ENCODE measurements around the gene GNG3. TPM values are rescaled to one million over a fixed set of nuclear protein-coding genes. Genes with fewer than 3 reads are reported as not detected.

GNG3 gene
- total and polyA plus RNA-seq, 2 of the 8 experiments (the other 6 are each of a cell fraction or from before 2014, with no cell fraction given): 4.9 to 12.1 TPM

GRCh38 chr11:62694455-62695167 is 12.9 kb upstream of the GNG3 start:
- H3K79me2 ChIP-seq (ENCODE audit: control insufficient read depth in 1 of 2, insufficient read depth in 2 of 2, low read length in 2 of 2): no peaks in the 10 kb centered on the region
- H2BK12ac ChIP-seq (ENCODE audit: low read depth, low read length): no peak overlapping the region
- H3K4me3 ChIP-seq (ENCODE audit: extremely low read depth in 1 of 4, insufficient read depth in 2 of 4, low read depth in 3 of 4, low read length in 4 of 4): no peak overlapping the region
- peak overlapping the region; percentile 81; the same call in 1 of the 2 replicates for H4K8ac ChIP-seq (ENCODE audit: extremely low read depth, insufficient read depth, low read length)
- H3K4me2 ChIP-seq (ENCODE audit: insufficient read depth in 1 of 2, low read depth in 2 of 2, low read length in 2 of 2): no peak overlapping the region
- H4K91ac ChIP-seq (replicated peaks; ENCODE audit: insufficient read length, low read length): no peak overlapping the region
- H3K9me3 ChIP-seq (ENCODE audit: insufficient read depth in 2 of 2, low read depth in 1 of 2, low read length in 1 of 2): no peaks in the 10 kb centered on the region
- H4K20me1 ChIP-seq (replicated peaks in 1 of 2; ENCODE audit: control insufficient read depth in 1 of 2, insufficient read depth in 2 of 2, low read length in 2 of 2): peaks cover 0 to 6% of the 10 kb centered on the region in 2 experiments
- no peaks in the 10 kb centered on the region for H3K79me1 ChIP-seq (ENCODE audit: low read depth, low read length)
- no peak overlapping the region for H2BK20ac ChIP-seq (ENCODE audit: low read length)
- no peak overlapping the region for H3K23ac ChIP-seq (ENCODE audit: insufficient read length)
- no peak overlapping the region for H2AFZ ChIP-seq (ENCODE audit: low read length)
- H3K27me3 ChIP-seq (replicated peaks in 1 of 4; ENCODE audit: control insufficient read depth in 3 of 4, extremely low read depth in 1 of 4, insufficient read depth in 3 of 4, low read length in 3 of 4): no peaks in the 10 kb centered on the region
- peaks cover 11 to 29% (median 25%) of the 10 kb centered on the region in 4 experiments; a peak in 6 of 8 replicates for H3K36me3 ChIP-seq (ENCODE audit: control insufficient read depth in 2 of 4, insufficient read depth in 4 of 4, low read length in 3 of 4)
- FAIRE-seq (peak; percentile 75), DNase-seq (ENCODE audit: low read depth in 1 of 2, low spot score in 2 of 2) (peak in 1 of 2 experiments; percentile 87)
- no peak overlapping the region for H3K4ac ChIP-seq (replicated peaks; ENCODE audit: insufficient read length, low read depth, low read length)
- H2BK15ac ChIP-seq (ENCODE audit: low read length): no peak overlapping the region
- no peak overlapping the region for H3K27ac ChIP-seq (ENCODE audit: low read depth, low read length)
- no peak overlapping the region for H3K56ac ChIP-seq (replicated peaks; ENCODE audit: insufficient read length, low read depth, low read length)
- no peak overlapping the region for H3K18ac ChIP-seq (ENCODE audit: extremely low read depth, low read length)
- no peak overlapping the region for H2BK5ac ChIP-seq (ENCODE audit: low read depth, low read length)
- no peak overlapping the region for H3K14ac ChIP-seq (ENCODE audit: insufficient read length)
- H2BK120ac ChIP-seq (replicated peaks; ENCODE audit: low read depth, low read length): no peak overlapping the region
- H4K5ac ChIP-seq (ENCODE audit: insufficient read length, low read depth, low read length): no peak overlapping the region
- WGBS, 2 experiments (ENCODE audit: extremely low coverage in 1 of 2, insufficient coverage in 1 of 2, insufficient read length in 1 of 2, insufficient replicate concordance in 2 of 2, low coverage in 1 of 2, low lambda C conversion rate in 2 of 2, missing lambda C conversion rate in 1 of 2): 77% methylated on average over 14 of the region's 14 CpGs; no CpG with 5 or more reads in 1 of the 2 experiments
- POLR2A ChIA-PET (ENCODE audit: partially characterized antibody): interaction anchor here (0.7 to 61.4 kb wide), 5 partner anchors 11 to 123 kb away, joined by 3 to 2041 read pairs (median 4); partner anchors contain the start of genes BSCL2, C11orf98, CSKMT and EEF1G
- H2AK5ac ChIP-seq (ENCODE audit: low read depth, low read length): no peak overlapping the region
- no peak overlapping the region for H3K9ac ChIP-seq (replicated peaks in 1 of 4; ENCODE audit: extremely low read depth in 1 of 4, low read depth in 3 of 4, low read length in 3 of 4)
- CTCF ChIA-PET (ENCODE audit: partially characterized antibody): interaction anchor here (0.8 to 10.3 kb wide), 25 partner anchors 9 to 300 kb away, joined by 3 to 114 read pairs (median 4); partner anchors contain the start of genes B3GAT3, C11orf98, CSKMT and TAF6L
- no peaks in the 10 kb centered on the region; a peak in 1 of 7 replicates for H3K4me1 ChIP-seq (replicated peaks in 1 of 4; ENCODE audit: control insufficient read depth in 3 of 4, insufficient read depth in 4 of 4, low read length in 3 of 4)
- no peaks in the 10 kb centered on the region for H3K23me2 ChIP-seq (ENCODE audit: low read depth, low read length)
- TF ChIP-seq POLR2AphosphoS5 (IDR thresholded peaks at IDR 0.05; ENCODE audit: low read depth, low read length) (no peak), HDAC2 (IDR thresholded peaks at IDR 0.05; ENCODE audit: borderline replicate concordance in 1 of 2, low read depth in 2 of 2, low read length in 2 of 2) (no peak), BACH1 (IDR thresholded peaks at IDR 0.05; ENCODE audit: low read length) (peak; percentile 91), SIN3A (conservative IDR thresholded peaks at IDR 0.05 in 1 of 2, IDR thresholded peaks at IDR 0.05 in 1 of 2; ENCODE audit: low read depth in 1 of 2, low read length in 2 of 2) (peak in 1 of 2 experiments; percentile 73; a peak in 2 of 4 replicates), ATF3 (IDR thresholded peaks at IDR 0.05; ENCODE audit: insufficient read depth, low read depth, low read length) (no peak), SAP30 (IDR thresholded peaks at IDR 0.05; ENCODE audit: insufficient read depth, insufficient replicate concordance, low read length) (no peak), PHF8 (conservative IDR thresholded peaks at IDR 0.05; ENCODE audit: low read depth, low read length) (no peak)
- TF ChIP-seq, protein P1, sequence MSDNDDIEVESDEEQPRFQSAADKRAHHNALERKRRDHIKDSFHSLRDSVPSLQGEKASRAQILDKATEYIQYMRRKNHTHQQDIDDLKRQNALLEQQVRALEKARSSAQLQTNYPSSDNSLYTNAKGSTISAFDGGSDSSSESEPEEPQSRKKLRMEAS (IDR thresholded peaks at IDR 0.05): no peak
- TF ChIP-seq, protein P2, sequence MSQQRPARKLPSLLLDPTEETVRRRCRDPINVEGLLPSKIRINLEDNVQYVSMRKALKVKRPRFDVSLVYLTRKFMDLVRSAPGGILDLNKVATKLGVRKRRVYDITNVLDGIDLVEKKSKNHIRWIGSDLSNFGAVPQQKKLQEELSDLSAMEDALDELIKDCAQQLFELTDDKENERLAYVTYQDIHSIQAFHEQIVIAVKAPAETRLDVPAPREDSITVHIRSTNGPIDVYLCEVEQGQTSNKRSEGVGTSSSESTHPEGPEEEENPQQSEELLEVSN (IDR thresholded peaks at IDR 0.05): no peak
